ENCODE measurements around the gene SIGLEC11.

- TF ChIP-seq CTCF (IDR thresholded peaks at IDR 0.05) = no peak
- TF ChIP-seq POLR2A (IDR thresholded peaks at IDR 0.05) = no peak
Measured at GRCh38 chr19:49978324-49978723, 17.4 kb upstream of the SIGLEC11 start.
